Neutrophil (primary cell): ENCODE measurements around the gene OTUD6A.

Experiments used
- H3K27ac ChIP-seq: fragments of 200-600 bp; sonication (generic); 2 replicates; pipeline ENCODE4 v1.5.1; 2016; ENCODE audit warnings: mild to moderate bottlenecking, moderate library complexity
- H3K27me3 ChIP-seq: fragments of 200-600 bp; sonication (generic); 2 replicates; pipeline ENCODE4 v1.6.0; 2016; ENCODE audit warnings: mild to moderate bottlenecking
- H3K36me3 ChIP-seq: fragments of 200-600 bp; sonication (generic); 2 replicates; pipeline ENCODE4 v1.5.1; 2017
- H3K4me1 ChIP-seq, 2 experiments: fragments of 200-600 bp in 1 of 2; sonication (generic) in 1 of 2; 1 replicate in 1 of 2; 2 replicates in 1 of 2; pipeline versions ENCODE4 v1.5.1 to v1.6.1; 2013 to 2016; ENCODE audit warnings: low read depth in 1 of 2, low read length in 1 of 2, mild to moderate bottlenecking in 1 of 2, moderate library complexity in 1 of 2; ENCODE audit not compliant: control insufficient read depth in 1 of 2, insufficient read depth in 1 of 2
- H3K4me3 ChIP-seq, 2 experiments: fragments of 200-600 bp in 1 of 2; sonication (generic) in 1 of 2; 1 replicate in 1 of 2; 2 replicates in 1 of 2; pipeline ENCODE4 v1.5.1; 2013 to 2016; ENCODE audit warnings: low read depth in 1 of 2, low read length in 1 of 2, mild to moderate bottlenecking in 1 of 2, moderate library complexity in 1 of 2
- H3K9me3 ChIP-seq: fragments of 200-600 bp; sonication (generic); 2 replicates; pipeline ENCODE4 v1.5.1; 2016
- TF ChIP-seq, protein P1 (sequence below): fragments of 200-600 bp; sonication (generic); IDR thresholded peaks from 2 replicates; pipeline ENCODE4 v1.5.1; 2016; ENCODE audit warnings: antibody characterized with exemption

OTUD6A gene

DNA sequence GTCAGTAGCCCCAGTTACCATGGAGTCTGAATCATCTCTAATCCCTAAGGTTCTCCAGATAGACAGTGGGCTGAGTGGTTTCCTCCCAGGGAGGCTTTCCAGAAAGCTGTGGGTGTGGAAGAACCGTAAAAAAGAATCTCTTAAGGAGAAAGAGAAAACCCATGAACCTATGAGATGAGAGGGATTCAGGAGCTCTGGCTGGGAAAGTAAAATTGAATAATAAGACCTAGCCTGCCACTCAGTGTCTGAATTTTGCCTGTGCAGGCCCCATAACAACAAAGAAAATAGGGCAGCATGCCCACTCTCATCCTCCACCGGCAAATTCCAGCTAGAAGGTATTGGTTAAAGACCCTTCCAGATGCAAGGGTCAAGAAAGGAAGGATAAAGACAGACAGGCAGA is 29.5 kb upstream of the OTUD6A start:
- no peak overlapping the region for H3K4me3 ChIP-seq
- no peaks in the 10 kb centered on the region for H3K4me1 ChIP-seq
- TF ChIP-seq, protein P1, sequence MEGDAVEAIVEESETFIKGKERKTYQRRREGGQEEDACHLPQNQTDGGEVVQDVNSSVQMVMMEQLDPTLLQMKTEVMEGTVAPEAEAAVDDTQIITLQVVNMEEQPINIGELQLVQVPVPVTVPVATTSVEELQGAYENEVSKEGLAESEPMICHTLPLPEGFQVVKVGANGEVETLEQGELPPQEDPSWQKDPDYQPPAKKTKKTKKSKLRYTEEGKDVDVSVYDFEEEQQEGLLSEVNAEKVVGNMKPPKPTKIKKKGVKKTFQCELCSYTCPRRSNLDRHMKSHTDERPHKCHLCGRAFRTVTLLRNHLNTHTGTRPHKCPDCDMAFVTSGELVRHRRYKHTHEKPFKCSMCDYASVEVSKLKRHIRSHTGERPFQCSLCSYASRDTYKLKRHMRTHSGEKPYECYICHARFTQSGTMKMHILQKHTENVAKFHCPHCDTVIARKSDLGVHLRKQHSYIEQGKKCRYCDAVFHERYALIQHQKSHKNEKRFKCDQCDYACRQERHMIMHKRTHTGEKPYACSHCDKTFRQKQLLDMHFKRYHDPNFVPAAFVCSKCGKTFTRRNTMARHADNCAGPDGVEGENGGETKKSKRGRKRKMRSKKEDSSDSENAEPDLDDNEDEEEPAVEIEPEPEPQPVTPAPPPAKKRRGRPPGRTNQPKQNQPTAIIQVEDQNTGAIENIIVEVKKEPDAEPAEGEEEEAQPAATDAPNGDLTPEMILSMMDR, result no peak
- no peak overlapping the region for H3K27ac ChIP-seq
- H3K36me3 ChIP-seq, result no peaks in the 10 kb centered on the region
- H3K9me3 ChIP-seq, result no peaks in the 10 kb centered on the region
- no peaks in the 10 kb centered on the region for H3K27me3 ChIP-seq

DNA sequence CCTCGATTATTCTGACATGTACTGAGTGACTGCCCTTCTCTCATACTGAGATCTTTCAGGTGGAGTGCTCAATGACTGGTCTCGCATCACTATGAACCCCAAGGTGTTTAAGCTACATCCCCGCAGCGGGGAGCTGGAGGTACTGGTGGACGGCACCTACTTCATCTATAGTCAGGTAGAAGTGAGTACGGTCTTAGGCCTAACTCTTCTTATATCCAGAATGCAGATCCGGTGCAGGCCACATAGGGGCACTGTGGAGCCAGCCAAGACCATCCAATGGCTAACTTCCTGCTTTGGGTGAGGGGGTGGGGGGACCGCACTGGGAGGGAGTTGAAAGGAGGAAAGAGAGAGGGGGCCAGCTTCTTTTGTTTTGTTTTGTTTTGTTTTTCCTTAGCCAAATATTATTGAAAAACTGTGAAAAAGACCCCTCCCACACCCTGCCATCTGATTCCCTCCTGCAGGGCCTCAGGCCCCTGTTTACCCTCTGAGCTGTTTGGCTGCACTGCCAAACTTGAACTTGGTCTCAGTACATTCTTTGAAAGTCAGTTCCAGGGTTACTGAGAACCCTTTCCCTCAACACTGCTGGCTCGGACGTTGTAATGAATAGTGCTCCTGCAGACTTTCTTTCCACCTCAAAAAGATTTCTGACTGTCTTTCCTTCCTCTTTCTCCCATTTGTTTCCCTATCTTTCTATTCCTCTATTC is 28.8 kb upstream of the OTUD6A start:
- H3K9me3 ChIP-seq, result no peaks in the 10 kb centered on the region
- H3K4me1 ChIP-seq, result no peaks in the 10 kb centered on the region
- no peaks in the 10 kb centered on the region for H3K27me3 ChIP-seq
- H3K4me3 ChIP-seq, result no peak overlapping the region
- no peak overlapping the region for H3K27ac ChIP-seq
- TF ChIP-seq, protein P1, result no peak
- H3K36me3 ChIP-seq, result no peaks in the 10 kb centered on the region

DNA sequence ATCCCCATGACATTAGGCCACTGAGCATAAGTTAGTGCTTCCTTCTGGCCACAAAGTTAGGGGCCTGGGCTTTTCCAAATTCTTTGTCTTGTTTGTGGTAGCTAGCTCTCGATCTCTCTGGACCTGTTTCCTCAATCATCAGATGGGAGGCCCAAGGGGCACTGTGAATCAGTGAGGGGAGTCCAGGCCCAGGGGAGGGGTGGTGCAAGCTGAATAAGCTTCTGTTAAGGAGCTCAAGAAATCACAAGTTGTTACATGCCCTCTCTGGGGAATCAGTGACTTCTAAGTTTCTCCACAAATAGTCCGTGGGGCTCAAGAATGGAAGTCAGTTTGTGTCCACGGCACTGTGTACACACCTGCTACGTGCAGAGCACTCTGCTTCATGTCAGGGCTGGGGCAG is 27.6 kb upstream of the OTUD6A start:
- TF ChIP-seq, protein P1, result no peak
- Histone ChIP-seq H3K9me3 (no peaks in the 10 kb centered on the region), H3K4me3 (no peak overlapping the region), H3K27me3 (no peaks in the 10 kb centered on the region), H3K27ac (no peak overlapping the region), H3K36me3 (no peaks in the 10 kb centered on the region), H3K4me1 (no peaks in the 10 kb centered on the region)

DNA sequence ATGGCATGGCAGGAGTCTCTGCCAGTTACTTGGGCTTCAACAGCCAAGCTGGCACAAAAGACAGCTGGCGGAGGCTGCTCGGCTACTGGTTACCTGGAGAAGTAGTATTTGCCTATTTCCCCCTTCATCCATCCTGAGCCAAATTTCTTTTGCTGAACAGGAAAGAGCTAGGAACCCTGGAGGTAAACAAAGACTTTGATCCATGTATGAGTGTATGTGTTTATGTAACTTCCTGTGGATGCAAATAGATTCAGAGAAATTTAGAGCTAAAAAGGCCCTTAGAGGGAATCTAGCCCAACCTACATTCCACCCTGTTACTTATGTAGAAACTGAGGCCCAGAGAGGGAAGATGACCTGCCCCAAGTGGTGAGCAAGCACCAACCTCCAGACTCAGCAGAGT is 23.7 kb upstream of the OTUD6A start:
- H3K9me3 ChIP-seq, result no peaks in the 10 kb centered on the region
- H3K27ac ChIP-seq, result no peak overlapping the region
- no peaks in the 10 kb centered on the region for H3K4me1 ChIP-seq
- H3K27me3 ChIP-seq, result no peaks in the 10 kb centered on the region
- H3K4me3 ChIP-seq, result no peak overlapping the region
- H3K36me3 ChIP-seq, result no peaks in the 10 kb centered on the region
- TF ChIP-seq, protein P1, result no peak

DNA sequence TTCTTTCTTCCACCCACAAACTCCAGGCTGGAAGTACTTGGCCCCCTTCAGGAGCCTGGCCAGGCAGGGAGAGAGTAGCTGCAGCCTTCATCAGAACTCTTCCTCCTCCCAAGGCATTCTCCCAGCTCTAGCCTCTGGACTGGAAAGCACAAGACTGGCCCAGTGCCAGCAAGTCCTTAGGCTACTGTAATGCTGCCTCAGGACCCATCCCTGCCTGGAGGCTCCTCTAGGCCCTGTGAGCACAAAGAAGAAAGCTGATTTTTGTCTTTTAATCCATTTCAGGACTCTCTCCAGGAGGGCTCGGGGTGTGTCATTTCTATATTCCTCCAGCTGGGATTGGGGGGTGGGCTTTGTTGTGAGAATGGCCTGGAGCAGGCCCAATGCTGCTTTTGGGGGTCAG is 23.3 kb upstream of the OTUD6A start:
- Histone ChIP-seq H3K27ac (no peak overlapping the region), H3K4me1 (no peaks in the 10 kb centered on the region), H3K36me3 (no peaks in the 10 kb centered on the region), H3K9me3 (no peaks in the 10 kb centered on the region), H3K27me3 (no peaks in the 10 kb centered on the region), H3K4me3 (no peak overlapping the region)
- TF ChIP-seq, protein P1, result no peak

DNA sequence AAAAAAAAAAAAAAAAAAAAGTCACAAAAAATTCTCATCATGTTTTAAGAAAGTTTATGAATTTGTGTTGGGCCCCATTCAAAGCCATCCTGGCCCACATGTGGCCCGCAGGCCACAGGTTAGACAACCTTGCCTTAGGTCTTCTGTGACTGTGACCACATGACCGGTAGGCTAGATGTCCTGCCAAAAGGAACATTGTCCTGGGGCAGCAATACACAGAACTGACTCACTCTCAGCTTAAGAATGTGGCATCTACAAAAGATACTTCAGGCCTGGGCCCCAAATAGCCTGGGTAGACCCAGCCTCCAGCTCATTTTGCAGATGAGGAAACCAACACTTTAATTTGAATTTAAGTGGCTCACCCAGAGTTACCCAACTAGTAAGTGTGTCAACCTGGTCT is 22.5 kb upstream of the OTUD6A start:
- H3K27ac ChIP-seq, result no peak overlapping the region
- H3K36me3 ChIP-seq, result no peaks in the 10 kb centered on the region
- H3K27me3 ChIP-seq, result no peaks in the 10 kb centered on the region

More for the DNA sequence above, 22.5 kb upstream of the OTUD6A start:
- no peaks in the 10 kb centered on the region for H3K4me1 ChIP-seq
- TF ChIP-seq, protein P1, result no peak
- H3K9me3 ChIP-seq, result no peaks in the 10 kb centered on the region
- no peak overlapping the region for H3K4me3 ChIP-seq
